ENCODE data around the gene HOXB3. TPM values are rescaled to one million over a fixed set of nuclear protein-coding genes. Genes with fewer than 3 reads are reported as not detected.
A peak's percentile ranks its signal among the peaks of the same experiment; 100 is the strongest.

The HOXB3 gene
- total and polyA plus RNA-seq, 7 donors, result 6.2 to 64.3 (median 25.3) TPM

- intact Hi-C loops (cut with DNase I), result no loop called here
- no peak for TF ChIP-seq POLR2AphosphoS5 (IDR thresholded peaks at IDR 0.05)
- DNase-seq, result no peak
- H3K4me1 ChIP-seq, result peaks cover 0 to 68% (median 38%) of the 10 kb centered on the region in 4 donors
- 79 to 81% methylated on average over 2 of the region's 2 CpGs for WGBS, 2 donors
- no peaks in the 10 kb centered on the region for H3K36me3 ChIP-seq
- H3K27me3 ChIP-seq, result no peaks in the 10 kb centered on the region
- H3K4me3 ChIP-seq, result no peak overlapping the region
- no peaks in the 10 kb centered on the region for H3K9me3 ChIP-seq
- peak overlapping the region in 2 of 4 donors; percentile 75 to 76 for H3K27ac ChIP-seq
Observed at GRCh38 chr17:48502312-48502711, 87.7 kb downstream of the HOXB3 start.

- no peak overlapping the region for H3K4me3 ChIP-seq
- TF ChIP-seq EP300 (IDR thresholded peaks at IDR 0.05) (peak in 1 of 4 donors; percentile 7), POLR2AphosphoS5 (IDR thresholded peaks at IDR 0.05) (peak; percentile 46 to 70 (median 60)), POLR2A (IDR thresholded peaks at IDR 0.05) (no peak), CTCF (IDR thresholded peaks at IDR 0.05) (peak in 1 of 4 experiments; percentile 22)
- intact Hi-C loops (cut with DNase I), result no loop called here
- H3K27me3 ChIP-seq, result no peaks in the 10 kb centered on the region
- no peaks in the 10 kb centered on the region for H3K36me3 ChIP-seq
- no peaks in the 10 kb centered on the region for H3K9me3 ChIP-seq
- H3K27ac ChIP-seq, result peak overlapping the region in 3 of 4 donors; percentile 68 to 76 (median 75)
- WGBS, 2 donors, result 68 to 72% methylated on average over 12 of the region's 12 CpGs
- peak; percentile 93 for DNase-seq
- peaks cover 0 to 60% (median 30%) of the 10 kb centered on the region in 4 donors for H3K4me1 ChIP-seq
Observed at GRCh38 chr17:48500435-48501426, 89.3 kb downstream of the HOXB3 start.

- WGBS, 2 donors, result 94 to 95% methylated on average over 5 of the region's 5 CpGs
- Histone ChIP-seq H3K4me1 (peaks cover 0 to 56% (median 26%) of the 10 kb centered on the region in 4 donors), H3K4me3 (no peak overlapping the region), H3K27me3 (no peaks in the 10 kb centered on the region), H3K36me3 (no peaks in the 10 kb centered on the region), H3K27ac (peak overlapping the region in 3 of 4 donors; percentile 68 to 76 (median 75)), H3K9me3 (no peaks in the 10 kb centered on the region)
- TF ChIP-seq EP300 (IDR thresholded peaks at IDR 0.05), result no peak
- TF ChIP-seq POLR2A (IDR thresholded peaks at IDR 0.05), result no peak
- no peak for TF ChIP-seq CTCF (IDR thresholded peaks at IDR 0.05)
- DNase-seq, result no peak
- intact Hi-C loops (cut with DNase I), result no loop called here
Observed at GRCh38 chr17:48499735-48500434, 90.2 kb downstream of the HOXB3 start.

GRCh38 chr17:48499248-48499647 lies 90.8 kb downstream of the HOXB3 start:
- WGBS, 2 donors, result 88 to 92% methylated on average over 3 of the region's 3 CpGs
- TF ChIP-seq POLR2A (IDR thresholded peaks at IDR 0.05) (no peak), POLR2AphosphoS5 (IDR thresholded peaks at IDR 0.05) (no peak), CTCF (IDR thresholded peaks at IDR 0.05) (no peak), EP300 (IDR thresholded peaks at IDR 0.05) (no peak)
- Histone ChIP-seq H3K36me3 (no peaks in the 10 kb centered on the region), H3K9me3 (no peaks in the 10 kb centered on the region), H3K4me1 (peaks cover 0 to 53% (median 25%) of the 10 kb centered on the region in 4 donors), H3K27ac (peak overlapping the region in 2 of 4 donors; percentile 75 to 76), H3K4me3 (no peak overlapping the region), H3K27me3 (no peaks in the 10 kb centered on the region)
- no peak for DNase-seq
- intact Hi-C loops (cut with DNase I), result no loop called here

Small RNA genes lying within 50 kb of the gene (small RNA-seq; reads per million reads assigned to genes)
- gene MIR196A1, result 0 to 0.65 (median 0.12) reads per million in 3 donors

Other genes with a start within 250 kb of the HOXB3 start
- 1 to 10 TPM in 1 of 4 donors, under 1 TPM in 2, not detected in 1; 0.36 to 1.2 (median 0.41) TPM for gene SKAP1, start 160.0 kb downstream of the HOXB3 start, total RNA-seq
- gene SKAP1, start 160.0 kb downstream of the HOXB3 start, polyA plus RNA-seq, result 10 to 100 TPM in 1 of 3 donors, 1 to 10 TPM in 2; 1.6 to 10.3 (median 1.8) TPM
- gene HOXB1, start 59.2 kb downstream of the HOXB3 start, total RNA-seq, result under 1 TPM in 1 of 4 donors, not detected in 3; 0.27 TPM
- gene HOXB1, start 59.2 kb downstream of the HOXB3 start, polyA plus RNA-seq, result under 1 TPM in 2 of 3 donors, not detected in 1; 0.60 to 0.92 TPM
- gene HOXB2, start 45.1 kb downstream of the HOXB3 start, total RNA-seq, result 10 to 100 TPM; 44.9 to 86.1 (median 63.6) TPM
- 1 to 10 TPM; 1.6 to 7.8 (median 3.0) TPM for gene HOXB2, start 45.1 kb downstream of the HOXB3 start, polyA plus RNA-seq
- gene HOXB4, start 11.9 kb downstream of the HOXB3 start, total RNA-seq, result 1 to 10 TPM; 4.6 to 8.3 (median 5.4) TPM
- gene HOXB4, start 11.9 kb downstream of the HOXB3 start, polyA plus RNA-seq, result 1 to 10 TPM in 2 of 3 donors, under 1 TPM in 1; 0.23 to 2.7 (median 1.2) TPM
- 1 to 10 TPM; 1.5 to 2.5 (median 2.1) TPM for gene HOXB5, start 3.5 kb upstream of the HOXB3 start, total RNA-seq
- 10 to 100 TPM in 1 of 3 donors, 1 to 10 TPM in 2; 3.2 to 13.9 (median 4.2) TPM for gene HOXB5, start 3.5 kb upstream of the HOXB3 start, polyA plus RNA-seq
- 10 to 100 TPM in 3 of 4 donors, 1 to 10 TPM in 1; 6.7 to 10.5 (median 10.3) TPM for gene HOXB6, start 14.7 kb upstream of the HOXB3 start, total RNA-seq
- 10 to 100 TPM in 2 of 3 donors, 1 to 10 TPM in 1; 6.0 to 28.5 (median 10.2) TPM for gene HOXB6, start 14.7 kb upstream of the HOXB3 start, polyA plus RNA-seq
- 1 to 10 TPM; 1.1 to 6.6 (median 3.4) TPM for gene HOXB7, start 20.8 kb upstream of the HOXB3 start, total RNA-seq
- gene HOXB7, start 20.8 kb upstream of the HOXB3 start, polyA plus RNA-seq, result 10 to 100 TPM; 21.3 to 67.3 (median 43.0) TPM
- gene HOXB8, start 25.1 kb upstream of the HOXB3 start, total RNA-seq, result under 1 TPM in 1 of 4 donors, not detected in 3; 0.68 TPM
- gene HOXB8, start 25.1 kb upstream of the HOXB3 start, polyA plus RNA-seq, result 1 to 10 TPM; 2.1 to 3.4 (median 2.4) TPM
- under 1 TPM in 1 of 4 donors, not detected in 3; 0.28 TPM for gene HOXB9, start 36.1 kb upstream of the HOXB3 start, total RNA-seq
- 10 to 100 TPM; 16.2 to 52.1 (median 19.9) TPM for gene HOXB9, start 36.1 kb upstream of the HOXB3 start, polyA plus RNA-seq
- gene PRAC1, start 132.3 kb upstream of the HOXB3 start, total RNA-seq, result 10 to 100 TPM in 1 of 4 donors, 1 to 10 TPM in 1, not detected in 2; 9.1 to 13.5 TPM
- gene PRAC1, start 132.3 kb upstream of the HOXB3 start, polyA plus RNA-seq, result 100 to 1,000 TPM; 388 to 572 (median 408) TPM
- 1 to 10 TPM in 1 of 4 donors, not detected in 3; 2.1 TPM for gene PRAC2, start 132.9 kb upstream of the HOXB3 start, total RNA-seq
- gene PRAC2, start 132.9 kb upstream of the HOXB3 start, polyA plus RNA-seq, result 10 to 100 TPM in 2 of 3 donors, 1 to 10 TPM in 1; 7.2 to 20.3 (median 17.5) TPM
- gene HOXB13, start 138.5 kb upstream of the HOXB3 start, total RNA-seq, result 1 to 10 TPM in 2 of 4 donors, under 1 TPM in 2; 0.36 to 1.5 (median 1.0) TPM
- gene HOXB13, start 138.5 kb upstream of the HOXB3 start, polyA plus RNA-seq, result 10 to 100 TPM; 19.4 to 49.2 (median 26.4) TPM
- under 1 TPM in 2 of 4 donors, not detected in 2; under 0.01 to 0.16 TPM for gene TTLL6, start 227.0 kb upstream of the HOXB3 start, total RNA-seq
- 10 to 100 TPM in 1 of 3 donors, 1 to 10 TPM in 2; 3.5 to 10.5 (median 4.2) TPM for gene TTLL6, start 227.0 kb upstream of the HOXB3 start, polyA plus RNA-seq
- gene CALCOCO2, start 240.8 kb upstream of the HOXB3 start, total RNA-seq, result 100 to 1,000 TPM; 130 to 198 (median 146) TPM
- 100 to 1,000 TPM in 1 of 3 donors, 10 to 100 TPM in 2; 90.4 to 103 (median 91.9) TPM for gene CALCOCO2, start 240.8 kb upstream of the HOXB3 start, polyA plus RNA-seq

Data from sigmoid colon (tissue), 7 donors.